GM18520 (cell line): Measurements from ENCODE around the gene CC2D1A.

Experiments
- ATAC-seq: cut with Tn5 transposase; IDR thresholded peaks from one replicate; pipeline ENCODE4 v1.9.1; 2021; ENCODE audit not compliant: unreplicated experiment

Gene CC2D1A

GRCh38 chr19:13905634-13906520 is at the start of gene CC2D1A, which contains the start of gene BRME1:
Gene CC2D1A, plus strand, starts transcription at chr19:13906201. Its CDS starts 241 bp downstream, at chr19:13906442.
Gene BRME1, minus strand, starts transcription at chr19:13906117. Its CDS starts 1,225 bp downstream, at chr19:13904892.
- ATAC-seq, result peak; percentile 88

- ATAC-seq, result no peak
These were observed 49.5 kb upstream of the CC2D1A start for GRCh38 chr19:13856497-13856896.

- ATAC-seq, result no peak
These were observed 46.6 kb upstream of the CC2D1A start for GRCh38 chr19:13859361-13859880.

- ATAC-seq, result no peak
These were observed 45.2 kb upstream of the CC2D1A start for GRCh38 chr19:13860679-13861391.

- peak; percentile 26 for ATAC-seq
These were observed 44.6 kb upstream of the CC2D1A start for GRCh38 chr19:13861392-13861713.

GRCh38 chr19:13861714-13862531 is 44.1 kb upstream of the CC2D1A start:
- peak; percentile 78 for ATAC-seq

- ATAC-seq, result no peak
These were observed 41.8 kb upstream of the CC2D1A start for GRCh38 chr19:13864046-13864666.

GRCh38 chr19:13864667-13865570 is 41.1 kb upstream of the CC2D1A start:
- ATAC-seq, result no peak

GRCh38 chr19:13865571-13866462 is 40.2 kb upstream of the CC2D1A start:
- ATAC-seq, result no peak

GRCh38 chr19:13866463-13867046 is 39.4 kb upstream of the CC2D1A start:
- no peak for ATAC-seq

GRCh38 chr19:13868663-13869062 is 37.3 kb upstream of the CC2D1A start:
- ATAC-seq, result no peak

- no peak for ATAC-seq
These were observed 36.7 kb upstream of the CC2D1A start for GRCh38 chr19:13869281-13869680.

GRCh38 chr19:13870873-13871272 is 35.1 kb upstream of the CC2D1A start:
- ATAC-seq, result no peak

- no peak for ATAC-seq
These were observed 33.7 kb upstream of the CC2D1A start for GRCh38 chr19:13872339-13872694.

GRCh38 chr19:13872695-13873389 is 33.2 kb upstream of the CC2D1A start:
- no peak for ATAC-seq

GRCh38 chr19:13873834-13874515 is 32.0 kb upstream of the CC2D1A start:
- ATAC-seq, result no peak

GRCh38 chr19:13875824-13876223 is 30.2 kb upstream of the CC2D1A start:
- ATAC-seq, result no peak
